Ectodermal cell (in vitro differentiated cells): ENCODE results near the gene GLT8D2.

Experiments
- H3K27ac ChIP-seq: 2 replicates; pipeline ENCODE4 v1.7.0; 2013; ENCODE audit warnings: mild to moderate bottlenecking, low read depth, low read length; ENCODE audit not compliant: insufficient read depth, poor library complexity, severe bottlenecking
- H3K27me3 ChIP-seq: 2 replicates; pipeline ENCODE4 v1.7.0; 2013; ENCODE audit warnings: mild to moderate bottlenecking, low read length; ENCODE audit not compliant: insufficient read depth, control insufficient read depth, poor library complexity, severe bottlenecking
- H3K36me3 ChIP-seq: one replicate; pipeline ENCODE4 v1.7.0; 2013; ENCODE audit warnings: low read length; ENCODE audit not compliant: control insufficient read depth, insufficient read depth
- H3K4me1 ChIP-seq: one replicate; pipeline ENCODE4 v1.7.0; 2013; ENCODE audit warnings: low read length; ENCODE audit not compliant: control insufficient read depth, insufficient read depth
- H3K4me3 ChIP-seq: 2 replicates; pipeline ENCODE4 v1.7.0; 2013; ENCODE audit warnings: low read depth, low read length, control low read depth; ENCODE audit not compliant: insufficient read depth
- H3K9me3 ChIP-seq: 2 replicates; pipeline ENCODE4 v1.7.0; 2013; ENCODE audit warnings: mild to moderate bottlenecking, low read length, moderate library complexity; ENCODE audit not compliant: control insufficient read depth
- whole genome bisulfite sequencing, 2 experiments: methylation state at CpG; one replicate each; pipeline ENCODE4 v1.1.7; 2013; ENCODE audit warnings: missing lambda C conversion rate in 2 of 2; 5-methylcytosine and 5-hydroxymethylcytosine counted together

GLT8D2 gene

GRCh38 chr12:103958621-103959020 is 91.4 kb downstream of the GLT8D2 start:
- 92 to 95% methylated on average over 1 of the region's 1 CpG for WGBS, 2 experiments
- peaks cover 7% of the 10 kb centered on the region for H3K36me3 ChIP-seq

GRCh38 chr12:103957865-103958388 is 92.1 kb downstream of the GLT8D2 start:
- peak overlapping the region; percentile 93 for H3K4me3 ChIP-seq
- WGBS, 2 experiments: 91 to 93% methylated on average over 6 of the region's 7 CpGs
- peaks cover 13% of the 10 kb centered on the region for H3K36me3 ChIP-seq
- no peaks in the 10 kb centered on the region for H3K27me3 ChIP-seq
- H3K9me3 ChIP-seq: no peaks in the 10 kb centered on the region
- peaks cover 2% of the 10 kb centered on the region for H3K4me1 ChIP-seq
- peak overlapping the region; percentile 98 for H3K27ac ChIP-seq

More at GRCh38 chr12:103958621-103959020, 91.4 kb downstream of the GLT8D2 start:
- Histone ChIP-seq H3K4me3 (no peak overlapping the region), H3K27ac (no peak overlapping the region), H3K9me3 (no peaks in the 10 kb centered on the region), H3K27me3 (no peaks in the 10 kb centered on the region), H3K4me1 (peaks cover 2% of the 10 kb centered on the region)

GRCh38 chr12:103956509-103957027 is 93.4 kb downstream of the GLT8D2 start:
- Histone ChIP-seq H3K9me3 (no peaks in the 10 kb centered on the region), H3K4me3 (peak overlapping the region; percentile 93), H3K36me3 (peaks cover 19% of the 10 kb centered on the region), H3K4me1 (peaks cover 2% of the 10 kb centered on the region), H3K27ac (peak overlapping the region; percentile 98), H3K27me3 (no peaks in the 10 kb centered on the region)
- WGBS, 2 experiments: 0 to 1% methylated on average over 31 of the region's 31 CpGs

DNA sequence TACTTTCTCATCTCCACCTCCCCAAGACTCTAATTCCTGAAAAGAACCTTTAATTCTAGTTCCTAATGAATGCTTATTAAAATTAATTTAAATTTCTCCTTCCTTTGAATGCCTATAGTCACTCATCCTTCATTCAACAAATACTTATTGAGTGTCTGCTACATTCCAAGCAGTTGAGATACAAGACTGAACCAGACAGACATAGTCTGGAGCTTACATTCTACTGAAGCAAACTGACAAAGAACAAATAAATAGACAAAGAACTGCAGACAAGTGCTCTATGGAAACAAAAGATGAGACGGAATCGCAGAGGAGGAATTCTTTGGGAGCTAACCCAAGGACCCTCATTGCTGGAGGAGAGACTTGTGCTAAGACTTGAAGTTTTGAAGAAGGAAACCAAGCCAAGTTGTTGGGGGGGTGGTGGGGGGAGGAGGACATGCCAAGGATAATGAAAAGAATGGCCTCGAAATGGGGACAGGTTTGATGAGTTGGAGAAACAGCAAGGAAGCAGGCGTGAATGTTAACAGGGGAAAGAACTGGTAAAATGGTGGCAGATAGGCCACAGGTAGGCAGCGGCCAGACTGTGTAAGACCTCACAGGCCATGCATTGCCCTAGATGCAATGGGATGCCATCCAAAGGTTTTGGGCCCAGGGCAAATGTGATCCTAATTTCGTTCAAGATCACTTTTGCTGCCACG is 94.0 kb downstream of the GLT8D2 start:
- peaks cover 19% of the 10 kb centered on the region for H3K36me3 ChIP-seq
- H3K27me3 ChIP-seq: no peaks in the 10 kb centered on the region
- 14 to 19% methylated on average over 7 of the region's 7 CpGs for WGBS, 2 experiments
- peaks cover 2% of the 10 kb centered on the region for H3K4me1 ChIP-seq
- no peak overlapping the region for H3K27ac ChIP-seq
- peak overlapping the region; percentile 93 for H3K4me3 ChIP-seq
- no peaks in the 10 kb centered on the region for H3K9me3 ChIP-seq

DNA sequence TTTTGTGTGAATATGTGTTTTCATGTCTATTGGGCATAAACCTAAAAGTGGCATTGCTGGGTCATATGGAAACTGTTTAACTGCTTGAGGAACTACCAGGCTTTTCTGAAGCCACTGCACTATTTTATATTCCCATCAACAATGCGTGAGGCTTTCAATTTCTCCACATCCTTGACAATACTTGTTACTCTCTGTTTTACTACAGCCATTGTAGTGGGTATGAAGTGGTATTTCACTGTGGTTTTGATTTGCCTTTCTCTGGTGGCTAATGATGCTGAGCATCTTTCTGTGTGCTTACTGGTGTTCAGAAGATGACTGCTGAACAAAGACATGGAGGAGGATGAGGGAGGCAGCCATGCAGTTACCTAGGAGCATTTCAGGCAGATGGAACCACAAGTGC is 97.5 kb downstream of the GLT8D2 start:
- no peak overlapping the region for H3K27ac ChIP-seq
- H3K4me1 ChIP-seq: peaks cover 2% of the 10 kb centered on the region
- whole genome bisulfite sequencing, 2 experiments: 63% methylated on average over 1 of the region's 1 CpG; no CpG with 5 or more reads in 1 of the 2 experiments
- no peaks in the 10 kb centered on the region for H3K27me3 ChIP-seq
- no peak overlapping the region for H3K4me3 ChIP-seq
- H3K36me3 ChIP-seq: peaks cover 50% of the 10 kb centered on the region
- no peaks in the 10 kb centered on the region for H3K9me3 ChIP-seq

DNA sequence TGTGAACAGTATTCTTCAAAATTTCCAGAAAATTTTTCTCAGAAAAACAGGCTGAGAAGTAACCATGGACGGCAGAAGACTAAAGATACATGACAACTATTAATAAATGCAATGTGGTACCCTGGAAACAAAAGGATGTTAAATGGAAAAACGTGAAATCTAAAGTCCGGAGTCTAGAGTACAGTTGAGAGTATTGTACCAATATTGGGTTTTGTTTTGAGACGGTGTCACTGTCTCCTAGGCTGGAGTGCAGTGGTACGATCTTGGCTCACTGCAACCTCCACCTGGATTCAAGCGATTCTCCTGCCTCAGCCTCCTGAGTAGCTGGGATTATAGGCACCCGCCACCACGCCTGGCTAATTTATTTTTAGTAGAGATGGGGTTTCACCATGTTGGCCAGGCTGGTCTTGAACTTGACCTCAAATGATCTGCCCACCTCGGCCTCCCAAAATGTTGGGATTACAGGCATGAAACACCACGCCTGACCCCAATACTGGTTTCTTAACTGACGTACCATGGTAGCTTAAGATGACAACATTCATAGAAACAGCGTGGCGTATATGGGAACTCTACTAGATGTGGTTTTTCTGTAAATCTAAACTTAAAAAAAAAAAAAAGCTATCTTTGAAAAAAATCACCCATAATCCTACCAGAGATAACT is 101.1 kb downstream of the GLT8D2 start:
- no peaks in the 10 kb centered on the region for H3K27me3 ChIP-seq
- no peak overlapping the region for H3K27ac ChIP-seq
- WGBS, 2 experiments: 92% methylated on average over 11 to 12 of the region's 13 CpGs
- H3K4me3 ChIP-seq: no peak overlapping the region
- H3K4me1 ChIP-seq: no peaks in the 10 kb centered on the region
- H3K36me3 ChIP-seq: peaks cover 63% of the 10 kb centered on the region
- no peaks in the 10 kb centered on the region for H3K9me3 ChIP-seq

- WGBS, 2 experiments: 88 to 91% methylated on average over 7 of the region's 7 CpGs
- H3K4me1 ChIP-seq: no peaks in the 10 kb centered on the region
- H3K9me3 ChIP-seq: no peaks in the 10 kb centered on the region
- H3K27me3 ChIP-seq: no peaks in the 10 kb centered on the region
- H3K27ac ChIP-seq: no peak overlapping the region
- no peak overlapping the region for H3K4me3 ChIP-seq
- peaks cover 66% of the 10 kb centered on the region for H3K36me3 ChIP-seq
Measured at GRCh38 chr12:103947871-103948555, 102.0 kb downstream of the GLT8D2 start.

DNA sequence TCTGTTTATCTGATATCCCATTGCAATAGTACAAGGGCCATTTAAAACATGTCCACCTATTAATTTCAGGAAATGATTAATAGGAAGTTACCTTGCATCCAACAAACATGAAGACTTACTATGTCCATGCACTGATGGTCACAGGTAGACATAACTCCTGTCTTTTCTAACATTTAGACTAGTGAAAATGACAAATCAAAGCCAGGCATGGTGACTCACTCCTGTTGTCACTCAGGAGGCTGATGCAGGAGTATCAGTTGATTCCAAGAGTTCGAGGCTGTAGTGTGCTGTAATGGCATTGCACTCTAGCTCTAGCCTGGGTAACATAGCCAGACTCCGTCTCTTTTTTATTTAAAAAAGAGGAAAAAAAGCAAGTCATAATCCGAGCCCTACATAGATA is 105.0 kb downstream of the GLT8D2 start:
- Histone ChIP-seq H3K4me3 (no peak overlapping the region), H3K4me1 (no peaks in the 10 kb centered on the region), H3K9me3 (no peaks in the 10 kb centered on the region), H3K27ac (no peak overlapping the region), H3K27me3 (no peaks in the 10 kb centered on the region), H3K36me3 (peaks cover 75% of the 10 kb centered on the region)
- WGBS, 2 experiments: 83% methylated on average over 3 of the region's 3 CpGs
